HUES6 (cell line): Measurements from ENCODE around the gene PRAME.

Experiments
- H3K27ac ChIP-seq: 2 replicates; pipeline ENCODE4 v1.7.0; 2013; ENCODE audit warnings: low read depth, mild to moderate bottlenecking, low read length, inconsistent platforms
- H3K27me3 ChIP-seq: 2 replicates; pipeline ENCODE4 v1.6.1; 2013; ENCODE audit warnings: low read length; ENCODE audit not compliant: control insufficient read depth, insufficient read depth
- H3K36me3 ChIP-seq: 2 replicates; pipeline ENCODE4 v1.6.1; 2013; ENCODE audit warnings: low read length; ENCODE audit not compliant: control insufficient read depth, insufficient read depth
- H3K4me1 ChIP-seq: 2 replicates; pipeline ENCODE4 v1.6.1; 2013; ENCODE audit warnings: low read length; ENCODE audit not compliant: control insufficient read depth, insufficient read depth
- H3K4me3 ChIP-seq: 2 replicates; pipeline ENCODE4 v1.5.1; 2013; ENCODE audit warnings: low read depth, low read length
- H3K9ac ChIP-seq: one replicate; pipeline ENCODE4 v1.6.1; 2013; ENCODE audit warnings: mild to moderate bottlenecking, low read length
- H3K9me3 ChIP-seq: 2 replicates; pipeline ENCODE4 v1.6.1; 2013; ENCODE audit warnings: low read depth, low read length; ENCODE audit not compliant: control insufficient read depth, insufficient read depth

Gene PRAME

DNA sequence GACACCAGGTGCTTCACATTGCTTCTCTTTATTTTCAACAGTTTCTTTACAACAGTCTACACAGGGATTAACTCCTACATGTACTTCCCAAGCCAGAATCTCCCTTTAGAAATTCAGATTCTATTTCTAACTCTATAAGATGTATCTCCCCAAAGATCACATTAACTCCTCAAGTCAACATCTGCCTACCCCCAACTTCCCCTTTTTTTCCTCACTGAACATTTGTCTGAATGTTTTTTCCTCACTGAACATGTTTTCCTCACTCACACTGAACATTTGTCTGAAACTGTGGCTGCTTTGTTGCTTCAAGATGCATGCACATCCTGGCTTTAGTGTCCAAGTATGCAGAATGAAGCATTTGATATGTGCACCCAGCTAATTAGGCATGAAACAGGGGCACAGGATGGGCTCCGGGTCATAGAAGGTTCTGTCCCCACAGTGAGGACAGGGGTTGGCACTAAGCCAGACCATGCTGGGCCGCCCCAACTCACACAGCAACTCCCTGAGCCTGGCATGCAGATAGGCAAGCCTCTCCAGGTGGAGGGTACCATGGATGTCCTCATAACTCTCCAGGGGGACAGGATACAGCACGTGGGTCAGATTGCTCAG is 11.3 kb downstream of the PRAME start:
- H3K27me3 ChIP-seq = peaks cover 86% of the 10 kb centered on the region
- no peaks in the 10 kb centered on the region for H3K4me1 ChIP-seq
- H3K4me3 ChIP-seq = no peak overlapping the region
- H3K9ac ChIP-seq = no peak overlapping the region
- no peak overlapping the region for H3K27ac ChIP-seq
- H3K9me3 ChIP-seq = no peaks in the 10 kb centered on the region
- no peaks in the 10 kb centered on the region for H3K36me3 ChIP-seq

GRCh38 chr22:22547226-22547625 is 11.8 kb downstream of the PRAME start:
- H3K36me3 ChIP-seq = no peaks in the 10 kb centered on the region
- no peak overlapping the region for H3K9ac ChIP-seq
- H3K27me3 ChIP-seq = peaks cover 88% of the 10 kb centered on the region
- no peaks in the 10 kb centered on the region for H3K4me1 ChIP-seq
- H3K27ac ChIP-seq = no peak overlapping the region
- no peak overlapping the region for H3K4me3 ChIP-seq
- H3K9me3 ChIP-seq = no peaks in the 10 kb centered on the region

- no peak overlapping the region for H3K9ac ChIP-seq
- peaks cover 90% of the 10 kb centered on the region for H3K27me3 ChIP-seq
- H3K9me3 ChIP-seq = no peaks in the 10 kb centered on the region
- no peak overlapping the region for H3K27ac ChIP-seq
- no peak overlapping the region for H3K4me3 ChIP-seq
- no peaks in the 10 kb centered on the region for H3K36me3 ChIP-seq
- no peaks in the 10 kb centered on the region for H3K4me1 ChIP-seq
Observed at GRCh38 chr22:22546490-22546889, 12.6 kb downstream of the PRAME start.

DNA sequence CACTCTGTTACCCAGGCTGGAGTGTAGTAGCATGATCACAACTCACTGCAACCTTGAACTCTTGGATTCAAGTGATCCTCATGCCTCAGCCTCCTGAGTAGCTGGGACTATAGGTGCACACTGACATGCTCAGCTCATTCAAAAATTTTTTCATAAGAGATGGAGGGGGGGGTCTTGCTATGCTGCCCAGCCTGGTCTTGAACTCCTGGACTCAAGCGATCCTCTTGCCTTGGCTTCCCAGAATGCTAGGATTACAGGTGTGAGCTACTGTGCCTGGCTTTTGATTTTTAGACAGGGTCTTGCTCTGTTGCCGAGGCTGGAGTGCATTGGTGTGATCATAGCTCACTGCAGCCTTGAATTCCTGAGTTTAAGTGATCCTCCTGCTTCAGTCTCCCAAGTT is 14.0 kb downstream of the PRAME start:
- no peak overlapping the region for H3K9ac ChIP-seq
- no peaks in the 10 kb centered on the region for H3K9me3 ChIP-seq
- H3K36me3 ChIP-seq = no peaks in the 10 kb centered on the region
- H3K27ac ChIP-seq = no peak overlapping the region
- H3K4me1 ChIP-seq = no peaks in the 10 kb centered on the region
- peaks cover 85% of the 10 kb centered on the region for H3K27me3 ChIP-seq
- H3K4me3 ChIP-seq = no peak overlapping the region

- Histone ChIP-seq H3K4me1 (no peaks in the 10 kb centered on the region), H3K4me3 (no peak overlapping the region), H3K27me3 (peaks cover 82% of the 10 kb centered on the region)
Observed at GRCh38 chr22:22538226-22538989, 20.7 kb downstream of the PRAME start.

DNA sequence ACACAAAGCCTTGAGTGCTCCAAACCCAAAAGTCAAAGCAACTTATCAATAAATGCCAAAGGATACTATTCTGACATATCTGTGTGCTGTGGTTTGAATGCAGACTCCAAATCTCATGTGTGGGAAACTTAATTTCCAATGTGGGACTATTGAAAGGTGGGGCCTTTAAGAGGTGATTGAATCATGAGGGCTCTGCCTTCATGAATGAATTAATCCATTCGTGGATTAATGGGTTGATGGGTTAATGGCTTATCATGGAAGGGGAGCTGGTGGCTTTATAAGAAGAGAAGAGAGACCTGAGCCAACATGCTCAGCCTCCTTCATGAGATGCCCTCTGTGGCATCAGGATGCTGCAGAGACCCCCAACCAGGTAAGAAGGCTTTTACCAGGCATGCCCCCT is 22.1 kb downstream of the PRAME start:
- no peak overlapping the region for H3K4me3 ChIP-seq
- no peak overlapping the region for H3K27ac ChIP-seq
- no peaks in the 10 kb centered on the region for H3K36me3 ChIP-seq
- H3K27me3 ChIP-seq = peaks cover 79% of the 10 kb centered on the region
- H3K4me1 ChIP-seq = no peaks in the 10 kb centered on the region
- no peak overlapping the region for H3K9ac ChIP-seq
- H3K9me3 ChIP-seq = no peaks in the 10 kb centered on the region

More at GRCh38 chr22:22538226-22538989, 20.7 kb downstream of the PRAME start:
- H3K9ac ChIP-seq = no peak overlapping the region
- no peaks in the 10 kb centered on the region for H3K9me3 ChIP-seq
- H3K36me3 ChIP-seq = no peaks in the 10 kb centered on the region
- H3K27ac ChIP-seq = no peak overlapping the region

DNA sequence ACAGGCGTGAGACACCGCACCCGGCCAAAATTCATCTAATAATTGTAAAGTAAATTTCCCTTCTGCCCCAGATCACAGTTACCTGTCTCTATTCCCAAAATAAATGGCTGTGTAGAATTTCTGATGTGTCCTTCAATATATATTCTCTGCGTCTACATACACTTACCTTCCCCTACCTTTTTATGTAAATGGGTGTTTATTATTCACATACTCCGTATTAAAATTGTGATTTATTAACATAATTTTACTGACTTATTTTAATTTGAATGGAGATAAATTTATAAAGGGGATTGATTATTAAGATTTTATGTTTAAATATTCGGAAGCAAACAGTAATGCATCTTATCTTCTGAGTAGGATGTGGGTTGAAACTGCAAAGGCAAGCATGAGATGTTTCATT is 22.6 kb downstream of the PRAME start:
- no peaks in the 10 kb centered on the region for H3K9me3 ChIP-seq
- H3K9ac ChIP-seq = no peak overlapping the region
- peaks cover 79% of the 10 kb centered on the region for H3K27me3 ChIP-seq
- H3K4me1 ChIP-seq = no peaks in the 10 kb centered on the region
- no peak overlapping the region for H3K27ac ChIP-seq
- H3K36me3 ChIP-seq = no peaks in the 10 kb centered on the region
- no peak overlapping the region for H3K4me3 ChIP-seq

GRCh38 chr22:22535662-22536061 is 23.4 kb downstream of the PRAME start:
- Histone ChIP-seq H3K9me3 (no peaks in the 10 kb centered on the region), H3K4me3 (no peak overlapping the region), H3K27ac (no peak overlapping the region), H3K27me3 (peaks cover 79% of the 10 kb centered on the region), H3K9ac (no peak overlapping the region), H3K36me3 (no peaks in the 10 kb centered on the region), H3K4me1 (no peaks in the 10 kb centered on the region)

DNA sequence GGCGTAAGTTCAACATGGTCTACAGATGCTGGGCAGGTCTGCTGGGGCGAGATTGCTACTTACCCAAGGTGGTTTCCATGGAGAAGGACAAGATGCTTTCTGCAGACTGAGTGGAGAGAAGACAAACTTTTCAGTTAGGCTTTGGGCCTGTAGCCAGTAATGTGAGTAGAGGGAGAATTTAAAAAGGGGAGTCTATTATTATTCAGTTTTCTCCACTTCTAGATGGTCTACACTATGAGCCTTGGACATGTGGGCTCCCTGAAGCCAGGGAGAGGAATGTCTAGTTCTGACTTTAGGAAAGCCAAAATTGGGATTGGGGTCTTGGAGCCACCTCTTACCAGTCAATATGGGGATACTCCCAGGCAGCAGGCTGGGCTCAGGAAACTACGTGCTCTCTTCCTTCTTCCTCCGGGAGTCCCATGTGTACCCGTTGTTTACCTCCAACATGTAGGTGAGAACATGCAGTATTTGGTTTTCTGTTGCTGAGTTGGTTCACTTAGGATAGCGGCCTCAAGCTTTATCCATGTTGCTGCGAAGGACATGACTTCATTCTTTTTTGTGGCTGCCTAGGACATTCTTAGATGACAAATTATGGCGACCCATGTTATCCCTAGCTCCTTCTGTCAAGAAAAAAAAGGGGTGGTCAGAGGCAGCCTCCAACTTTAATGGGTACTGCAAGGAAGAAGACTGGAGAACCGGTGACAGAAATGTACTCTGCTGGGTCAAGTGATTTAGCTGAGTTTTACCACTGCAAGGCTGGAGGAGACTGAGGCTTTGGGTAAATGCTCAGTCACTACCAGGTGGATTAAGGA is 24.3 kb downstream of the PRAME start:
- Histone ChIP-seq H3K4me3 (no peak overlapping the region), H3K9ac (no peak overlapping the region), H3K9me3 (no peaks in the 10 kb centered on the region), H3K27ac (no peak overlapping the region), H3K27me3 (peaks cover 73% of the 10 kb centered on the region), H3K4me1 (no peaks in the 10 kb centered on the region), H3K36me3 (no peaks in the 10 kb centered on the region)

GRCh38 chr22:22533863-22534262 is 25.2 kb downstream of the PRAME start:
- no peaks in the 10 kb centered on the region for H3K4me1 ChIP-seq
- H3K27ac ChIP-seq = no peak overlapping the region
- no peak overlapping the region for H3K9ac ChIP-seq
- no peaks in the 10 kb centered on the region for H3K9me3 ChIP-seq
- H3K4me3 ChIP-seq = no peak overlapping the region
- H3K27me3 ChIP-seq = peaks cover 74% of the 10 kb centered on the region
- H3K36me3 ChIP-seq = no peaks in the 10 kb centered on the region

DNA sequence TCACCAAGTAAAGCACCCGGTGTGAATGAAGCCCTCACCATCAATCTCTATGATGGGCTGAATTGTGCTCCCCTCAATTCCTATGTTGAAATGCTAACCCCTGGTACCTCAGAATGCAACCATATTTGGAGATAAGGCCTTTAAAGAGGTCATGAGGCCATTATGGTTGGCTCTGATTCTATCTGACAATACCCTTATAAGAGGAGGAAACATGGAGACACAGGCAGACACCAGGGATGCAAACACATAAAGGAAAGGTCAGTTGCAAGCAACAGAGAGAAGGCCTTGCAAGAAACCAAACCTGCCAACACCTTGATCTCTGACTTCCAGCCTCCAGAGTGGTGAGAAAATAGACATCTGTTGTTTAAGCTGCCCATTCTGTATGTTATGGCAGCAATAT is 25.6 kb downstream of the PRAME start:
- Histone ChIP-seq H3K9ac (no peak overlapping the region), H3K27ac (no peak overlapping the region), H3K9me3 (no peaks in the 10 kb centered on the region), H3K36me3 (no peaks in the 10 kb centered on the region), H3K4me1 (no peaks in the 10 kb centered on the region), H3K27me3 (peaks cover 74% of the 10 kb centered on the region), H3K4me3 (no peak overlapping the region)
